ENCODE data around the gene CPED1.

DNA sequence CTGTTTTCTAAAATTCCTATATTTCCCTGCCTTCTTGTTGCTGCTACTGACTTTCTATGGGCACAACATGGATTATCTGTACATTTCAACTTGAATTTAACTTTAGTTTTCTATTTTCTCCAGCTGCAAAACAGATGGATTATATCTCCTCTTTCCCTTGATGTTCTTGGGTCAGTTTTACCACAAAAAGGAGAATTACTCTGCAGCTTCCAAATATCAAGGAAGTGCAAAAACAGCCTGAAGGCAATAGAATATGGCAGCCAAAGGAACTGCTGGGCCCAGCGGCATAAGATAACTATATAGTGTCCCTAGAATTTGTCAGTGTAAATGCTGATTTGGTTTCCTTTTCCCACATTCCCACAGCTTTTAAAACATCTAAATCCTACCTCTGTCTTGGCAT, 29.1 kb downstream of the CPED1 start:
- TF ChIP-seq, protein P1, sequence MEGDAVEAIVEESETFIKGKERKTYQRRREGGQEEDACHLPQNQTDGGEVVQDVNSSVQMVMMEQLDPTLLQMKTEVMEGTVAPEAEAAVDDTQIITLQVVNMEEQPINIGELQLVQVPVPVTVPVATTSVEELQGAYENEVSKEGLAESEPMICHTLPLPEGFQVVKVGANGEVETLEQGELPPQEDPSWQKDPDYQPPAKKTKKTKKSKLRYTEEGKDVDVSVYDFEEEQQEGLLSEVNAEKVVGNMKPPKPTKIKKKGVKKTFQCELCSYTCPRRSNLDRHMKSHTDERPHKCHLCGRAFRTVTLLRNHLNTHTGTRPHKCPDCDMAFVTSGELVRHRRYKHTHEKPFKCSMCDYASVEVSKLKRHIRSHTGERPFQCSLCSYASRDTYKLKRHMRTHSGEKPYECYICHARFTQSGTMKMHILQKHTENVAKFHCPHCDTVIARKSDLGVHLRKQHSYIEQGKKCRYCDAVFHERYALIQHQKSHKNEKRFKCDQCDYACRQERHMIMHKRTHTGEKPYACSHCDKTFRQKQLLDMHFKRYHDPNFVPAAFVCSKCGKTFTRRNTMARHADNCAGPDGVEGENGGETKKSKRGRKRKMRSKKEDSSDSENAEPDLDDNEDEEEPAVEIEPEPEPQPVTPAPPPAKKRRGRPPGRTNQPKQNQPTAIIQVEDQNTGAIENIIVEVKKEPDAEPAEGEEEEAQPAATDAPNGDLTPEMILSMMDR (IDR thresholded peaks at IDR 0.05) = no peak
- TF ChIP-seq SIN3A (IDR thresholded peaks at IDR 0.05; ENCODE audit: borderline replicate concordance, insufficient read depth, low read depth, low read length) = no peak
- no peak for TF ChIP-seq POLR2AphosphoS5 (IDR thresholded peaks at IDR 0.05; ENCODE audit: low read depth, low read length)
- TF ChIP-seq, protein P2, sequence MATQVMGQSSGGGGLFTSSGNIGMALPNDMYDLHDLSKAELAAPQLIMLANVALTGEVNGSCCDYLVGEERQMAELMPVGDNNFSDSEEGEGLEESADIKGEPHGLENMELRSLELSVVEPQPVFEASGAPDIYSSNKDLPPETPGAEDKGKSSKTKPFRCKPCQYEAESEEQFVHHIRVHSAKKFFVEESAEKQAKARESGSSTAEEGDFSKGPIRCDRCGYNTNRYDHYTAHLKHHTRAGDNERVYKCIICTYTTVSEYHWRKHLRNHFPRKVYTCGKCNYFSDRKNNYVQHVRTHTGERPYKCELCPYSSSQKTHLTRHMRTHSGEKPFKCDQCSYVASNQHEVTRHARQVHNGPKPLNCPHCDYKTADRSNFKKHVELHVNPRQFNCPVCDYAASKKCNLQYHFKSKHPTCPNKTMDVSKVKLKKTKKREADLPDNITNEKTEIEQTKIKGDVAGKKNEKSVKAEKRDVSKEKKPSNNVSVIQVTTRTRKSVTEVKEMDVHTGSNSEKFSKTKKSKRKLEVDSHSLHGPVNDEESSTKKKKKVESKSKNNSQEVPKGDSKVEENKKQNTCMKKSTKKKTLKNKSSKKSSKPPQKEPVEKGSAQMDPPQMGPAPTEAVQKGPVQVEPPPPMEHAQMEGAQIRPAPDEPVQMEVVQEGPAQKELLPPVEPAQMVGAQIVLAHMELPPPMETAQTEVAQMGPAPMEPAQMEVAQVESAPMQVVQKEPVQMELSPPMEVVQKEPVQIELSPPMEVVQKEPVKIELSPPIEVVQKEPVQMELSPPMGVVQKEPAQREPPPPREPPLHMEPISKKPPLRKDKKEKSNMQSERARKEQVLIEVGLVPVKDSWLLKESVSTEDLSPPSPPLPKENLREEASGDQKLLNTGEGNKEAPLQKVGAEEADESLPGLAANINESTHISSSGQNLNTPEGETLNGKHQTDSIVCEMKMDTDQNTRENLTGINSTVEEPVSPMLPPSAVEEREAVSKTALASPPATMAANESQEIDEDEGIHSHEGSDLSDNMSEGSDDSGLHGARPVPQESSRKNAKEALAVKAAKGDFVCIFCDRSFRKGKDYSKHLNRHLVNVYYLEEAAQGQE (IDR thresholded peaks at IDR 0.05; ENCODE audit: insufficient read depth in 1 of 2, low read depth in 2 of 2, low read length in 1 of 2) = no peak
- no peak for TF ChIP-seq TCF7L2 (IDR thresholded peaks at IDR 0.05; ENCODE audit: low read depth, low read length)
